ENCODE measurements around the gene FSHR.

FSHR gene

GRCh38 chr2:49044350-49045079, 109.8 kb downstream of the FSHR start:
- no peak for TF ChIP-seq ZFP3 (CRISPR knock-in tag; IDR thresholded peaks at IDR 0.05)
- no peak for TF ChIP-seq ZNF8 (CRISPR knock-in tag; IDR thresholded peaks at IDR 0.05)
- no peak for TF ChIP-seq CREB5 (CRISPR knock-in tag; IDR thresholded peaks at IDR 0.05; ENCODE audit: low read depth)
- TF ChIP-seq ZFP30 (CRISPR knock-in tag; IDR thresholded peaks at IDR 0.05): no peak
- no peak for TF ChIP-seq ZNF565 (CRISPR knock-in tag; conservative IDR thresholded peaks at IDR 0.05; ENCODE audit: low read depth)
- TF ChIP-seq ISL1 (CRISPR knock-in tag; IDR thresholded peaks at IDR 0.05): no peak
- TF ChIP-seq TOX (CRISPR knock-in tag; IDR thresholded peaks at IDR 0.05; ENCODE audit: borderline replicate concordance): no peak
- no peak for TF ChIP-seq ZC3H10 (CRISPR knock-in tag; IDR thresholded peaks at IDR 0.05)
- no peak for TF ChIP-seq CSDC2 (CRISPR knock-in tag; IDR thresholded peaks at IDR 0.05)
- TF ChIP-seq TSHZ2 (CRISPR knock-in tag; IDR thresholded peaks at IDR 0.05): no peak
- ATAC-seq: no peak

- no peak for ATAC-seq
- TF ChIP-seq PATZ1 (CRISPR knock-in tag; IDR thresholded peaks at IDR 0.05; ENCODE audit: borderline replicate concordance) (no peak), ISL1 (CRISPR knock-in tag; IDR thresholded peaks at IDR 0.05) (no peak), TCF4 (CRISPR knock-in tag; IDR thresholded peaks at IDR 0.05; ENCODE audit: borderline replicate concordance) (no peak), TSHZ2 (CRISPR knock-in tag; IDR thresholded peaks at IDR 0.05) (no peak), GLIS3 (CRISPR knock-in tag; IDR thresholded peaks at IDR 0.05) (no peak), ZC3H10 (CRISPR knock-in tag; IDR thresholded peaks at IDR 0.05) (no peak), ZNF565 (CRISPR knock-in tag; conservative IDR thresholded peaks at IDR 0.05; ENCODE audit: low read depth) (no peak), BACH2 (CRISPR knock-in tag; IDR thresholded peaks at IDR 0.05; ENCODE audit: borderline replicate concordance) (no peak), OSR1 (CRISPR knock-in tag; IDR thresholded peaks at IDR 0.05) (no peak), CREB5 (CRISPR knock-in tag; IDR thresholded peaks at IDR 0.05; ENCODE audit: low read depth) (no peak), ARNTL (CRISPR knock-in tag; IDR thresholded peaks at IDR 0.05; ENCODE audit: borderline replicate concordance, low read depth) (no peak), ZFP30 (CRISPR knock-in tag; IDR thresholded peaks at IDR 0.05) (no peak), CSDC2 (CRISPR knock-in tag; IDR thresholded peaks at IDR 0.05) (no peak), RARB (CRISPR knock-in tag; IDR thresholded peaks at IDR 0.05) (no peak), PPARA (CRISPR knock-in tag; IDR thresholded peaks at IDR 0.05; ENCODE audit: borderline replicate concordance) (no peak), ZNF8 (CRISPR knock-in tag; IDR thresholded peaks at IDR 0.05) (no peak)
Measured at GRCh38 chr2:49043405-49043982, 110.8 kb downstream of the FSHR start.

All from SK-N-SH treated with all-trans-retinoic acid at 6 μM for 48 hours (cell line).